Right lobe of liver (tissue), 4 donors: ENCODE results near the gene TRRAP.

Experiments
- POLR2A ChIP-seq: fragments of 450-650 bp; IDR thresholded peaks from one replicate; pipeline ENCODE4 v1.6.1; 2017; ENCODE audit warnings: antibody characterized with exemption, mild to moderate bottlenecking
- TF ChIP-seq, protein P1 (sequence below), 4 donors: fragments of 200-600 bp in 3 of 4; fragments of 450-650 bp in 1 of 4; IDR thresholded peaks; one replicate each; pipeline versions ENCODE4 v1.5.1 to v1.8.0; 2016 to 2022; ENCODE audit warnings: antibody characterized with exemption in 4 of 4, mild to moderate bottlenecking in 2 of 4
- donor health status: DM: no; HTN: no; CAD: no.
- donor health status: DM: no; HTN: no; CAD: no.
- donor health status: DM: no; HTN: yes; CAD: no.

DNA sequence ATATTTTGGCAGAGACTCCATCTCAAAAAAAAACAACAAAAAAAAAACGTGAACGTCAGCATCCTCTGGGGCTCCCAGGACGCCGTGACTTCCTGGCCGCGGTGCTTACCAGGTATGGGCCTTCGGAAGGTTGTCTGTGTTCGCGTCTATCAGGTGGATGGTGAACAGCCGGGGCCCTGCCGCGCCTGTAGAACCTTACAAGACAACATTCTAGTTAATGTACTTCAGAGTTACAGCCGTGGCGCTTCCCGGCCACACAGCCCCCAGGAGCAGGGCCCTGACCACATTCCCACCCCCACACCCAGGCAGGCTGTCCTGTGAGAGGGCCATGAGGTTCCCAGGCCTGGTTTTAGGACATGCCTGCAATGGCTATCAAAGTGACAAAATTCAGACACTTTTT is 154.6 kb downstream of the TRRAP start:
- TF ChIP-seq, protein P1, sequence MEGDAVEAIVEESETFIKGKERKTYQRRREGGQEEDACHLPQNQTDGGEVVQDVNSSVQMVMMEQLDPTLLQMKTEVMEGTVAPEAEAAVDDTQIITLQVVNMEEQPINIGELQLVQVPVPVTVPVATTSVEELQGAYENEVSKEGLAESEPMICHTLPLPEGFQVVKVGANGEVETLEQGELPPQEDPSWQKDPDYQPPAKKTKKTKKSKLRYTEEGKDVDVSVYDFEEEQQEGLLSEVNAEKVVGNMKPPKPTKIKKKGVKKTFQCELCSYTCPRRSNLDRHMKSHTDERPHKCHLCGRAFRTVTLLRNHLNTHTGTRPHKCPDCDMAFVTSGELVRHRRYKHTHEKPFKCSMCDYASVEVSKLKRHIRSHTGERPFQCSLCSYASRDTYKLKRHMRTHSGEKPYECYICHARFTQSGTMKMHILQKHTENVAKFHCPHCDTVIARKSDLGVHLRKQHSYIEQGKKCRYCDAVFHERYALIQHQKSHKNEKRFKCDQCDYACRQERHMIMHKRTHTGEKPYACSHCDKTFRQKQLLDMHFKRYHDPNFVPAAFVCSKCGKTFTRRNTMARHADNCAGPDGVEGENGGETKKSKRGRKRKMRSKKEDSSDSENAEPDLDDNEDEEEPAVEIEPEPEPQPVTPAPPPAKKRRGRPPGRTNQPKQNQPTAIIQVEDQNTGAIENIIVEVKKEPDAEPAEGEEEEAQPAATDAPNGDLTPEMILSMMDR (IDR thresholded peaks at IDR 0.05), result no peak
- TF ChIP-seq POLR2A, result no peak
